Melanocyte of skin (primary cell): ENCODE measurements around the gene TMEM200B. TPM values are rescaled to one million over a fixed set of nuclear protein-coding genes. Genes with fewer than 3 reads are reported as not detected.

Experiments used
- small RNA-seq, 2 donors: library from RNA; depleted of rRNA; stranded (forward); fragments of <200 nt; gene quantifications; one replicate each; pipeline ENCODE3, GENCODE V24; 2012
- total RNA-seq, 2 donors: library from RNA; depleted of rRNA; stranded (reverse); fragments of >200 nt; gene quantifications; 2 replicates each; pipeline ENCODE4 v1.2.3, GENCODE V29; 2012

TMEM200B gene
- total RNA-seq, result 1 to 10 TPM; 2.8 to 7.7 TPM

DNA sequence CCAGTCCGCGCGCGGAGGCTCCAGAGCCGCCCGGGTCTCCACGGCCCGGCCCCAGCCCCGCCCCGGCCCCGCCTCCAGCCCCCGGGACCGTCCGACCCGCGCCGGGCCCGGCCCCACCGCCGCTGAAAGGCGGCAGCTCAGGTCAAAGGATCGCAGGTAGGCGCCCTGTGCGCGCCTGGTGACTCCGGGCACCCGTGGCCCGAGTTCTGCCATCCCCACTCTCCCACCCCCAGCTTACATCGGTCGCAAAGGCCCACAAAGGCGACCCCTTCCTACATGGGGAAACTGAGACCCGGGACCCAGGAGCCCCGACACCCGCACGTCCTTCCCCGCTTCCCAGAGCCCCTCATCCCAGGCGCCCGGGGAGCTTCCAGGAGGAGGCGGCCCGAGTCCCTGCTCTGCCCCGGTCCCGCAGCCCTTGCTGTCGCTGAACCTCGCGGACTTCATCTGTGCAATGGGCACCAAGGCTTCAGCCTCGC is at the start of gene TMEM200B:
Gene TMEM200B, minus strand, starts transcription at position 17 of the 479 bp plus-strand sequence. CDS start 2,075 bp downstream, outside the sequence.

Small RNA genes lying within 50 kb of the gene (small RNA-seq; reads per million reads assigned to genes)
- gene RF02271, result 0 reads per million in 2 donors

Other genes starting within 250 kb of the TMEM200B start
- 10 to 100 TPM; 33.6 to 34.4 TPM for gene EPB41, start 209.3 kb downstream of the TMEM200B start, total RNA-seq
- 10 to 100 TPM; 23.4 to 35.0 TPM for gene SRSF4, start 58.0 kb upstream of the TMEM200B start, total RNA-seq
- gene MECR, start 107.0 kb upstream of the TMEM200B start, total RNA-seq, result 10 to 100 TPM; 19.3 to 26.3 TPM
- gene PTPRU, start 112.6 kb upstream of the TMEM200B start, total RNA-seq, result 10 to 100 TPM; 28.6 to 47.3 TPM